HG02885 (cell line): Measurements from ENCODE around the gene SLAMF7.

Source experiments
- ATAC-seq: cut with Tn5 transposase; IDR thresholded peaks from one replicate; pipeline ENCODE4 v1.9.1; 2021; ENCODE audit warnings: mild to moderate bottlenecking; ENCODE audit not compliant: unreplicated experiment, poor library complexity

SLAMF7 gene

GRCh38 chr1:160744199-160744851 lies 5.3 kb downstream of the SLAMF7 start:
- no peak for ATAC-seq

GRCh38 chr1:160744852-160745520 lies 5.9 kb downstream of the SLAMF7 start:
- no peak for ATAC-seq

GRCh38 chr1:160745551-160745950 lies 6.5 kb downstream of the SLAMF7 start:
- no peak for ATAC-seq

GRCh38 chr1:160746836-160747500 lies 7.9 kb downstream of the SLAMF7 start:
- no peak for ATAC-seq

- ATAC-seq: no peak
These were observed 8.7 kb downstream of the SLAMF7 start for GRCh38 chr1:160747717-160748116.

- ATAC-seq: no peak
These were observed 9.3 kb downstream of the SLAMF7 start for GRCh38 chr1:160748181-160748877.

- no peak for ATAC-seq
These were observed 9.8 kb downstream of the SLAMF7 start for GRCh38 chr1:160748878-160749269.

- no peak for ATAC-seq
These were observed 11.6 kb downstream of the SLAMF7 start for GRCh38 chr1:160750608-160751007.

- no peak for ATAC-seq
These were observed 13.4 kb downstream of the SLAMF7 start for GRCh38 chr1:160752406-160752805.

GRCh38 chr1:160752924-160753323 lies 13.9 kb downstream of the SLAMF7 start:
- ATAC-seq: no peak

GRCh38 chr1:160753594-160753993 lies 14.5 kb downstream of the SLAMF7 start:
- no peak for ATAC-seq

- ATAC-seq: no peak
These were observed 16.4 kb downstream of the SLAMF7 start for GRCh38 chr1:160755461-160755860.

GRCh38 chr1:160755911-160756848 lies 17.1 kb downstream of the SLAMF7 start:
- peak; percentile 49 for ATAC-seq

- no peak for ATAC-seq
These were observed 17.8 kb downstream of the SLAMF7 start for GRCh38 chr1:160756849-160757201.

- no peak for ATAC-seq
These were observed 19.5 kb downstream of the SLAMF7 start for GRCh38 chr1:160758521-160758920.

- no peak for ATAC-seq
These were observed 20.7 kb downstream of the SLAMF7 start for GRCh38 chr1:160759740-160760139.

- no peak for ATAC-seq
These were observed 22.0 kb downstream of the SLAMF7 start for GRCh38 chr1:160761046-160761445.

GRCh38 chr1:160761886-160762285 lies 22.8 kb downstream of the SLAMF7 start:
- ATAC-seq: no peak

GRCh38 chr1:160763993-160764392 lies 24.9 kb downstream of the SLAMF7 start:
- no peak for ATAC-seq
